Renal pelvis (tissue), 12 donors: ENCODE measurements around the gene KLHL34. TPM values are rescaled to one million over a fixed set of nuclear protein-coding genes. Genes with fewer than 3 reads are reported as not detected.

Experiments
- DNase-seq: peaks from one replicate; pipeline ENCODE4 v3.0.0-alpha.2; 2013
- long read RNA-seq, 16 experiments: transcript quantifications; one replicate each; lab custom pipeline, GENCODE V29; 2026
- polyA plus RNA-seq, 3 donors: library from polyadenylated mRNA; unstranded; fragments of 120-200 nt; gene quantifications; one replicate each; pipeline ENCODE4 v1.2.1, GENCODE V29; 2013; ENCODE audit not compliant: insufficient read length in 3 of 3

The KLHL34 gene, protein sequence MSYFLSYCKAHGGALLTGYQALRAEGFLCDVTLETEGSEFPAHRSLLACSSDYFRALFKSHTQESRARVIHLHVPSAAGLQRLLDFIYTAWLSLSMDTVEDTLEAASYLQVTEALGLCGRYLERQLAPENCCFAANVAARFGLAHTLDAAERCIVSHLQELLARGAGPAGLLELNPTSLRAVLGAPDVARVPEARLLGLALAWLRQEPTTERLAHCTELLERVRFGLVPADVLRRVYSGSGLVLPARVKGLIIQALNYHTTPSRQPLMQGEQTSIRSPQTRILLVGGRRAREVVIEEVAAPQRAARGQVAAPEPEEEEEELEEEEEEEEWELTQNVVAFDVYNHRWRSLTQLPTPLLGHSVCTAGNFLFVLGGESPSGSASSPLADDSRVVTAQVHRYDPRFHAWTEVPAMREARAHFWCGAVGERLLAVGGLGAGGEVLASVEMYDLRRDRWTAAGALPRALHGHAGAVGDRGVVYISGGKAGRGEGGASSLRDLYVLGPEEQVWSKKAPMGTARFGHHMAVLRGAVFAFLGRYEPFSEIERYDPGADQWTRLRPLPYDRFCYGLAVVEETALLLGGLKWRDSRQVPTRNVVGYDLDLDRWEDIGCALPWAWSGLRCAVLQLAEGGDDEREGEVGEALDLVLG
- under 1 TPM; 0.08 to 0.12 (median 0.09) TPM for polyA plus RNA-seq
- long read RNA-seq, donor 1, partial matches to known transcripts: 0 of 1 reads
- long read RNA-seq, donor 1, other reads (novel, unspliced or antisense): 0 of 1 reads
- long read RNA-seq, donor 2: 0 reads
- long read RNA-seq, donor 3: 0 reads
- long read RNA-seq, donor 4: 0 reads
- long read RNA-seq, donor 5: 0 reads
- long read RNA-seq, donor 6, partial matches to known transcripts: 0 of 1 reads
- long read RNA-seq, donor 6, other reads (novel, unspliced or antisense): 0 of 1 reads
- long read RNA-seq, donor 7, partial matches to known transcripts: 0 of 1 reads
- long read RNA-seq, donor 7, other reads (novel, unspliced or antisense): 0 of 1 reads
- long read RNA-seq, donor 8, partial matches to known transcripts: 0 of 1 reads
- long read RNA-seq, donor 8, other reads (novel, unspliced or antisense): 0 of 1 reads
- long read RNA-seq, donor 9: 0 reads
- long read RNA-seq, donor 10: 0 reads
- long read RNA-seq, donor 11, partial matches to known transcripts: 0 of 1 reads
- long read RNA-seq, donor 11, other reads (novel, unspliced or antisense): 0 of 1 reads
- long read RNA-seq, donor 12, partial matches to known transcripts: 0 of 3 reads
- long read RNA-seq, donor 12, other reads (novel, unspliced or antisense): 0 of 3 reads
- long read RNA-seq, donor 13: 0 reads
- long read RNA-seq, donor 14: 0 reads
- long read RNA-seq, donor 15: 0 reads
- long read RNA-seq, donor 16: 0 reads

DNA sequence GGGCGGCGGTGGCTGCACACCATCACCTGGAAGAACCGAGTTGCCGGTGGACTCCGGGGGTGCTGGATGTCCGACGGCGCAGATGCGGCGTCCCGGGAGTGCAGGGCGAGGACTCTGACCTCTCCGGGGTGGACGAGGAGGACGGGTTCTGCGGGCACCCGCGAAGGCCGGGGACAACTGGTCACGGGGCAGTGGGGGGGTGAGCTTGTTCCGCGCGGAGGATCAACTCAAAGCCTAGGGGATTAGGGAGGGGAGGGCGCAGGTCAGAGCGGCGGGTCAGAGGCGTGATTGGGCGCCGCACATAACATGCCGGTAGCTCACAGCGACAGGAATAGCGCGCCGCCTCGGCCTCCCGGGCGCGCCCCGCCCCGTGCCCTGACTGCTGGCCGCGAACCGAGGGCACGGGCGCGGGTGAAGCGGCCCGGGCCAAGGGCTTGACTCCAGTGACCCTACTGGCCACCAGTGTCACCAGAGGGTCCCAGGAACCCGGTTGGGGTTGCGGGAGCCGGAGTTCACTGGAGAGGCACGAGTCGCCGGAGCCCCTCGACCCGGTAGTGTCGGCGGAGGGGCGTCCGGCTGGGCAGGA, at the start of gene KLHL34:
KLHL34 (minus strand) TSS at position 179 of the 586 bp plus-strand sequence. CDS start 542 bp downstream, outside the sequence.
- DNase-seq: no peak

DNA sequence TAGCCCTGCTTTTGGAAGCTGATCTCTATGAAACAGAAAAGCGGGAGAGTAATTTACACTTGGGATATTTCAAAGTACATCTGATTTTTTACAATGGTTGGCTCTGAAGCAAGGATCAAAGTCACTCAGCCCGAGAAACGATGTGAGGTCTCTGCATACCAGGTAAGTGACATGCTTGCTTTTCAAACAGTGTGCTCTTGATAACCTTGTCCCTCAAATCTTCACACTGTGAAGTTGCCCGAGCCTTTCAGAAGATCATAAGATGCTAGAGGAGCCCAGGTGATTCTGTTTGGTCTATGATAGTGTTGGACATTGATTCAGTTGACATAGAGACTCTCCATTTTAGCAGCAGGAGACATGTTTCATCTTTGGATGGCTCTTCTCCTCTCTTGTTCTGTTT, 47.1 kb upstream of the KLHL34 start:
- no peak for DNase-seq

DNA sequence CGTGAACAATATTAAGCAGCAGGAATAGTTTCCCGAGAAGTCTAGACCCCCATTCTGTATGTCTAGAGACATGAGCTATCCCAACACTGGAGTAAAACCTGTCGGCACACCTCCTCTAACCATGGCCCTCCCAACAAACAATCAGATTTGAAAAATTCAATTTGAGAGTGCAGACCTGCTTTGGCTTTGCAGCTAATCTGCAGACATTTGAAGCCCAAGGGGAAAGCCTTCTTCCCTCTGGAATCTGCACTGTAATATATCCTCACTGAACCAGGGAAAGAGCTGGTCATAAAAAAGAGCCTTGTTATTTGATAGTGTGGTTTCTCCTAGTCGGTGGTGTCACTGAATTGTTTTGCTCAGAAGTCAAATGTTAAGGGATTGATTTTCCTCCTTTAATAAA, 44.6 kb upstream of the KLHL34 start:
- DNase-seq: no peak

DNA sequence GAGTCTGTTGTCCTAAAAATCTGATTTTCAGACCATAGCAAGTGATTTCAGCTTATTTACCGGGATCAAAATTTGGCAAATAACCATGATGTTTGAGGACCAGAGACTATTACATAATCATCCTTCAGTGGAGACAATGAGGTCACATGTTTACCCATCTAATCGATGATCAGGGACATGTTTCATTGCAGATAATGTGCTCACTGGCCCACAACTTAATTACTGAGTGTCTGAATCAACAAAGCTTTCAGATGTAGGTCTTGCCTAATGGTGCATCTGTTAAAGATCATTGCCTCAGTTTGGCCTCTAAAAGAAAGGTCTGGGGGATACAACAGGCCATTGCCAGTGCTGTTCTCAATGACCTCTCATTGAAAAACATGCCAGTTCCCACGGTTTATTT, 42.8 kb upstream of the KLHL34 start:
- DNase-seq: no peak

DNA sequence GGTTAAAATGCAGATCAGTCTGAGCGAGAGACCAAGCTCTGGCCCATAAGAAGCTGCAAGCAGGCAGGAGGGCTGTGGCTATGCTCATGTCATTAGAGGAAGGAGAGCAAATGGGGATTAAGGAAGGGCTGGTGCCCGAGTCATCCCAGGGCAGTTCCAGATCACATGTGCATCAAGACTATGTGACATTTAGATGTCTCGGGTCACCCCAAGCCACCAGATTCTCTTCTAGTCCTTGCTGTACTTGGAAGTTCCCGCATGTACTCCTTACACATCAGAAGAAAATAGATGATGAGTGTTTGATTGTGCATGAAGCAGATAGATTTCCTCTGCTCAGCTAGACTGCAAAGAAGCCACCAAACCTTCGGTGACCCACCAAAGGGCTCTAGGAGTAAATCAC, 42.1 kb upstream of the KLHL34 start:
- DNase-seq: no peak

DNA sequence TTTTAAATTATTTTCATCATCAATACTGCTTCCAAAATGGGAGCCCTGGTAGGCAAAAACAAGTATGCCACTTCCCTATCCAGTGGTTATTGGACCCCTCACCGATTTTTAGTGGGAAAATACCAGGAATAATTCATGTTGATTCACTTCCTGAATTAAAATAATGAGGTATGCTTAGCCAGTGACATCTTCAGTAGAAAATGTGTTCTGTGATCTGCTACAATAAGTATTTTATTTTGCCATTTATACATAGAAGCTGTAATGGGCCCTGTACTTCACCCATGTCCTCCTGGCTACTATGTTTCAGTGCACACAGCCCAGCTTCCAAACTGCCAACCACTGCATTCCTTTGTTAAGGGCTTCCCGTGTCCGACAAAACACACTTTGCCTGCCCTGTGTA, 41.0 kb upstream of the KLHL34 start:
- no peak for DNase-seq

DNA sequence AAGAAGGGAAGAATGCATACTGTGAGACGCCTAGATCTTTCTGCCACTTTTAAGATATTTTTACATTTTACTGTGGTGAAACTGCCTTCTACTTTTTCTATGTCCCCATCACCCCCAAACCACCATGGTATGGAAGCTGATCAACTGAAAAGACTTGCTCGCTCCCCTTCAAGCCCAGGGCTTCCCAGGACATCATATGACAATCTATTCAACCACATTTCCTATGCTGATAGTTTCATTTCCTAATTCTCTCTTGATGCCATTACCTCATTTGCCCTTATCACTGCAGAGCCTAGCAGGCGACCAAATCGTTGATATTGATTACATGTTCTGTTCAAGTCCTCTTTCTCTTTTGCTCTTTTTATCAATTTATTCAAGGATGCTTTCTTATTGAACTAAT, 40.1 kb upstream of the KLHL34 start:
- no peak for DNase-seq

DNA sequence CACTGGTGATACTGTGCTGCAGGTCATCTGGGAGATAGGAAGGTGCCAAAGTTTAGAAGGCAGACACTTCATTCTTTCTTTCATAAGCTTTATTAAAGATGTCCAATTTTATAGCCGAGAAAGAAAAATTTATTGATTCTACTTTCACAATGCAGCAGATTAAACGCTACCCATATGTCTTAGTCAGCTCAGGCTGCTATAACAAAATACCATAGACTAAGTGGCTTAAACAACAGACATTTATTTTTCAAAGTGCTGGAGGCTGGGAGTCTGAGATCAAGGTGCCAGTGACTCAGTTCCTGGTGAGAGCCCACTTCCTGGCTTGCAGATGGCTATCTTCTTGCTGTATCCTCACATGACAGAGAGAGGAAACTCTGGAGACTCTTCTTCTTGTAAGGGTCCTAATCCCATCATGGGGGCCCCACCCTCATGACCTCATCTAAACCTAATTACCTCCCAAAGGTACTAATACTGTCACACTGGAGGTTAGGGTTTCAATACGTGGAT, 33.4 kb upstream of the KLHL34 start:
- DNase-seq: no peak

DNA sequence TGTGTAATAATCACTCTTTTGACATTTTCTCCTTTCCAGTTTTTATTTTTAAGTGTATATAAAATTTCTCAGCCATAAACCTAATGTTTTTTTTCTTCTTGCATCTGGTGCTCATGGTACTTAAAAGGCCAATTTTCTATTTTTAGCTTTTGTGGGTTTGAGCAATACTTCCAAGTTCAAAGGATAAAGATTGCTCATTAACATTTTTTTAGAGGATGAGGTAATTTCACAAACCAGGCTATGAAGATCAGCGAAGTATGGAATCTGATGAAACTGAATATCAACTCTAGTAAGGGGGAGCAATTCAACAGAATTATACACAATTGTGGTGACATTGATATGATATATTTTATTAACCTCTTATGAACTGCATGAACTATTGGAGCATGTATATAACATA, 25.8 kb upstream of the KLHL34 start:
- no peak for DNase-seq

DNA sequence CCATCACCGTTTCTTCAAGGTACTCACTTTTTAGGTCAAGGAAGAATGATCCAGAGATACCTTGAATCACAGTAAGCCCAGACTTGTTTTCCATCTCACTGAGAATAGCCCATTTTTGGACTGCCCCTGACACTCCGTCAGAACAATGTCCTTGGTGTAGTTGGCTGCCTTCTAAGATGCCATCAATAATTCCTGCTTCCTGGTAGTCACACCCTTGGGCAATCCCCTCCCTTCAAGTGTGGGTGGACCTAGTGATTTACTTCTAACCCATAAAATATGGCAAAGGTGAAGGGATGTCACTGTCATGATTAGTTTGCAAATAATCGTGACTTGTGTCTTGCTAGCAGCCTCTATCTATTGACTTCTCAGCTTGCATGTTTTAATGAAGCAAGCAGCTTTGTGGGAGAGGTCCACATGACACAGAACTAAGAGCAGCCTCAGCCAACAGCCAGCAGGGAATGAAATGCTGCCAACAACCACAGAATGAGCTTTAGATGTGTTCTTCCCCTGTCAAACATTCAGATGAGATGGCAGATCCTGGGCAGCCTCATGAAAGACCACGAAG, 20.0 kb upstream of the KLHL34 start:
- no peak for DNase-seq

DNA sequence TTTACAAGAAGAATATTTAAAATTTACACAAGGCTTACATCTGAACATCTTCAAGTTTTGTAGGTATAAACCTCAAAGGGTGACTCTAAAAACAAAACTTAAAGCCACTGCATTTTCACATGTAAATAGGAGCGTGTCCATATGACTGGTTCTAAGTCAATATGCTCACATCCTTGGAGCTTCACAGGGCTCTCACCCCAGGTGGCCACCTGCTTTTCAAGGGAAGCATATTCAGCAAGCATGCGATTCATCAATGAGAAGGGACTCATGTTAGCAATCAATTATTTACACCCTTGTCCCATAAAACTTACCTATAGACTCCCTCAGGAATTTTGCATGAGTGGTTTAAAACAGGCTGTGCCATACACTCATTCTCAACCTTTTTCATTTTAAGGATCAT, 17.8 kb upstream of the KLHL34 start:
- no peak for DNase-seq

DNA sequence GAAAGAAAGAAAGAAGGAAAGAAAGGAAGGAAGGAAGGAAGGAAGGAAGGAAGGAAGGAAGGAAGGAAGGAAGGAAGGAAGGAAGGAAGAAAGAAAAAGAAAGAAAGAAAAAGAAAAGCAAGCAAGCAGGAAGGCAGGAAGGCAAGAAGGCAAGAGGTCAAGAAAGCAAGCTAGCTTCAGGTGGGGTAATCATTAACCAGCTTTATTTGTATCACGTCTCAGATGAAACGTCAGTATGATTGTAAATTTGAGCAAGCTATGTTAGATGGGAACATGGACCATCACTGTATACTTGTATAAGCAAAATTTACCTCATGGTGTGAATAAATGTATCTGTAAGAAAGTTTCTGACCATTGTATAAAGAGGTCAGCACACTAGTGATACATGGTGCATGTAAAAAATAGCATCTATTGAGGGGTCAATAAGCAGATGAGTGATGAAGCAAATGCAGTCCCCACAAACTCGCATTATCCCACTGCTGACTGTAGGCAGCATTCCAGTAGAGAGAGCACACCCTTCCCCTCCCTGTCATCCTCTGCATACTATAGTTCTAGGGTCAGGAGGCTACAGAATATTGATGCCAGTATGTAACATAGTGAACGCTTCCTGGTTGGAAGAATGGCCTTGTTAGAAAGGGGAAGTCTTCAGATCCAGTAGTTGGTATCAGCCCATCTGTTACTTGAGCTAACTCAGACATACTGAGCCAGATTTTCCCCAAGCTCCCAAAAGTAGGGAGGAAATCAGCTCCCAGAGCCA, 16.5 kb upstream of the KLHL34 start:
- DNase-seq: no peak

DNA sequence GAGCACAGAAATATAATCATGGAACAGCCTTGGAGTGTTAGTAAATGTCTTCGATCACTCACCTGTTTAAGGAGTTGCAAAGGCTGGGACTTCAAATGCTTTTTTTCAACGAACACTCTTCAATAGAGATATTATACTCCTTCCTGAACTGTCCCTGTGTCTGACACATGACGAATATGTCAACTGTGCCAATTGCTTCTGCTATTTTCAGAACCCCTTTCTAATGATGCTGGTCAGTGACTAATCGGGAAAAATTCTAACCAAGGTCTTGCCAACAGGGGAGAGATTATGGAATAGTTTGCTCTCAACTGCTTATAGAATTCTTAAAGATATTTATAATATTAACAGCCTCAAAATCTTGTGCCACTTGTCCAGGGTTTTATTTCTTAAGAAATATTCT, 8.5 kb upstream of the KLHL34 start:
- DNase-seq: no peak

DNA sequence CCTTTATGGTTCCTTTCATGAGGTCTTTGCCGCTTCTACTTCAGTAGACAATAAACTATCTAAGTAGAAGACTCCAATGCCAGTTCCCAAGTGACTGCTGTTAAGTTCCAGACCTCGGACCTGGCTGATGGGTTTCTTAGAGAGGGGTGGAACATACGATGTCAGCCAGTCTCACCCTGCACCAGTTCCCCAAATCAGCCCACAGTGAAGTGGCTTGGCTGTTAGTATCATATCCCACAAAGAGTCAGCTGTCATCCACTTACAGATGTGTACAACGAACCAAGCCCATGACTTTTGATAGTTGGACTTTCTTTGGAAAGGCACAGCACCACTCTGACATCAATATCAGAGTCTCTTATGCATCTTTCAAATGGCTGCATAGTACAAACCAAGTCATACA, 8.1 kb upstream of the KLHL34 start:
- DNase-seq: no peak

DNA sequence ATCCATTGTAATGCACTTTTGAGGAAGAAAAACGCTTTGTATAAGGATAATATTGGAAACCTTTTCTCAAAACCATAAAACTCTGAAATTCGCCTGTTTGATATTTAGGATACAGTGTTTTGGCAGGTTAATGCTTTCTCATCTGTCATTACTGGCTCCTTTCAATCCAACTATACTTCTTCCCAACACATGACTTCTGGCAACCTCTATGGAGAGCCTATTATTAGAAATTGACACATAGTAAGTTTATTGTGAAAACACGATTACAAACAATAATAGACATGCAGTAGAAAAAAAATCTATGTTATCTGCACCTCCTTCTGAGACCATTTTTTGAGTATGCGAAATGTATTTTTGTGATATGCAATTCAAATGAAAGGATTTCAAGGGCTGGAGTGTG, 4.6 kb upstream of the KLHL34 start:
- DNase-seq: no peak

DNA sequence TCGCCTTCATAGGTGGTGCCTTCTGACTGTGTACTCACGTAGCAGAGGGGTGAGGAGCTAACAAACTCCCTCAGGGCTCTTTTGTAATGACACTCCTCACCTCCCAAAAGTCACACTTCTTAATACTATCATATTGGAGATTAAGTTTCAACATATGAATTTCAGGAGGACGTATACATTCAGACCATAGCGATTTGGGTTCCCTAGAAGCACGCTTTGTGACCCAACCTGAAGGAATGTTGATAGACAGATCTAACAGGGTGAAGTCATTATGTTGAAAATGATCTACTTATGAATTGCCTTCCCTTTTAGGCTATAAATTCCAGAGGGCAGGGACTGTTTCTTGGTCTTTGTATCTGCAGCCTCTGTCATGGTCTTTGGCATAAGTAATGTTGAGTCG, 3.2 kb upstream of the KLHL34 start:
- no peak for DNase-seq

DNA sequence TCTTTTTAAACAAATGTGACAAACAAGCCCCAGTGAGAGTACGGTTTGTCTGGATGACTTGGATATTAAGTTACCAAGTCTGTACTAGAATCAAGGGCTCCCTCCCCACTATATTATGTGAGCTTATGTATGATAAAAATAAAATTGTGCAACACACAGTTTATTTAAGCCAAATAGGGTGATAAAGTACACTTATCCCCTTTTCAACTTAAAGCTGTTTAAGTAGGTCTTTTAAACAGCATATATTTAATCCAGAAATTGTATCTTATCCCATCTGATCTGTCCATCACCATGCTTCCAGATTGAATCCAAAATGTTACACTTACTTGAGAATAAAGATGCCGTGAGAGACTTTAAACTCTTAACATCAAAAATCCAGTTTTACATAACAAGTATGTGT, 2.0 kb upstream of the KLHL34 start:
- no peak for DNase-seq

DNA sequence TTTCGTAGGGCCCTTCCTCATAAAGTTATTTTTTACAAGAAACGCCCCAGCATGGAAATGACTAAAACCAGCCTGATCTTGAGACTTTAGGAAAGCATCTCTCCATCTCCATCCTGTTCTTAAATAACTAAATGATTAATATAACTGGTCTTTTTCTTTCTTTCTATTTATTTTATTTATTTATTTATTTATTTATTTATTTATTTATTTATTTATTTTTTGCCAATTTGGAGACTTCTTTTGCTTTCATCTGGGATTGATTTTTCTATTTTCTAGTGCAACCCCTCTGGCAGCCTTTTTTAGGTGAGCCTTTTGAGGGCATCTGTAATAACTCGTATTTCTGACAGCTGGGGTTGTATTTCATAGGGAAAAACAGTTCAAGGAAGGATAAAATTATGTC, 1.2 kb upstream of the KLHL34 start:
- no peak for DNase-seq

DNA sequence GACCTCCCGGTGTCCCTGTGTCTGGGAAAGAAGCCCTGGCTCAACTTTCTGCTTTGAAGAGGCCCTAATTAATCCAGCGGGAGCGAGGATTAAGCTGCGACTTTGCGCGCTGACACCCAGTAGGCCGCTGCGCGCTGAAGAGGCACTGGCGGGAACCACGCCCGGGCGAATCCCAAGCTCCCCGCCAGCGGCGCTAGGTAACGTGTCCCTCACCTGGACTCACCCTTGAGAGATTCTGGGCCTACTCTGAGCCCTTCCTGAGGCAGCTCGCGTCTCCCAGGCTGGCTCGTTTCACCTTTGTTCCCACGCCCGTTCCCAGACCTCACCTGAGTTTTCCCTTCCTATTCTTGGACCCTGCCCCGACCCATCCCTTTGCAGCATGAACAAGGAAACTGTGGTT, 616 bp upstream of the KLHL34 start:
- DNase-seq: no peak
